Measurements from ENCODE around the gene CAMK1. TPM values are rescaled to one million over a fixed set of nuclear protein-coding genes. Genes with fewer than 3 reads are reported as not detected.

CAMK1 gene
- total and polyA plus RNA-seq, 9 of the 15 experiments (the other 6 are each of a cell fraction or from before 2014, with no cell fraction given) = 0.23 to 10.7 (median 6.0) TPM

DNA sequence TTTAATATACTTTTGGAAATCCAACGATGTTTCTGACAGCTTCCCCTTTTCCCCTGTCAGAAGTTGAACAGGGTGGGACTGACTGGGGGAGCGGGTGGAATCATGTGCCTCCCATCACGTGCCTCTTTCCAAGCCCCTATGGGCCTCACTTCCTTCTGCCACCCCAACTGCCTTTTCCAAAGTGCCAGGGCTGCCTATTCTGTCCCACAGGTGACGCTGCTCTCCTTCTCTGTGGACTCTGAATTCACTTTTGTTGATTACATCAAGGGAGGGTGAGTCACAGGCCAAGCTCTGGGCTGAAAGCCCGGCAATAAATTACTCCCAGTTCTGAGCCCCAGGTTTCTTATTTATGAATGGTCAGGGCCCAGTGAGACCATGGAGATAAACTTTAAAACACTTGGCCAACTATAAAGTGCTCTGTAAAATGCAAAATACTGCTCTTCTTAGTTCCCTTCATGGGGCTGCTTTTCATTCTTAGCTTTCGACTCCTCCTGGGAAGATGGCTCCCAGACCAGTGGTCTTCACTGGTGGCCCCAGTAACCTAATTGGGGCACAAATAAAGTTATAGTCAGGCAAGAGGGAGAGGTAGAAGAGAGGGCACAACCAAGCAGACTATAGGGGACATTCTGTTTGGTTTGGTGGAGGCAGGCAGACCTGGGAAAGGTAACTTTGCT lies 53.8 kb downstream of the CAMK1 start (continued):
- TF ChIP-seq, protein P1, sequence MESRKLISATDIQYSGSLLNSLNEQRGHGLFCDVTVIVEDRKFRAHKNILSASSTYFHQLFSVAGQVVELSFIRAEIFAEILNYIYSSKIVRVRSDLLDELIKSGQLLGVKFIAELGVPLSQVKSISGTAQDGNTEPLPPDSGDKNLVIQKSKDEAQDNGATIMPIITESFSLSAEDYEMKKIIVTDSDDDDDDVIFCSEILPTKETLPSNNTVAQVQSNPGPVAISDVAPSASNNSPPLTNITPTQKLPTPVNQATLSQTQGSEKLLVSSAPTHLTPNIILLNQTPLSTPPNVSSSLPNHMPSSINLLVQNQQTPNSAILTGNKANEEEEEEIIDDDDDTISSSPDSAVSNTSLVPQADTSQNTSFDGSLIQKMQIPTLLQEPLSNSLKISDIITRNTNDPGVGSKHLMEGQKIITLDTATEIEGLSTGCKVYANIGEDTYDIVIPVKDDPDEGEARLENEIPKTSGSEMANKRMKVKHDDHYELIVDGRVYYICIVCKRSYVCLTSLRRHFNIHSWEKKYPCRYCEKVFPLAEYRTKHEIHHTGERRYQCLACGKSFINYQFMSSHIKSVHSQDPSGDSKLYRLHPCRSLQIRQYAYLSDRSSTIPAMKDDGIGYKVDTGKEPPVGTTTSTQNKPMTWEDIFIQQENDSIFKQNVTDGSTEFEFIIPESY (CRISPR knock-in tag; IDR thresholded peaks at IDR 0.05) = no peak
- TF ChIP-seq, protein P2, sequence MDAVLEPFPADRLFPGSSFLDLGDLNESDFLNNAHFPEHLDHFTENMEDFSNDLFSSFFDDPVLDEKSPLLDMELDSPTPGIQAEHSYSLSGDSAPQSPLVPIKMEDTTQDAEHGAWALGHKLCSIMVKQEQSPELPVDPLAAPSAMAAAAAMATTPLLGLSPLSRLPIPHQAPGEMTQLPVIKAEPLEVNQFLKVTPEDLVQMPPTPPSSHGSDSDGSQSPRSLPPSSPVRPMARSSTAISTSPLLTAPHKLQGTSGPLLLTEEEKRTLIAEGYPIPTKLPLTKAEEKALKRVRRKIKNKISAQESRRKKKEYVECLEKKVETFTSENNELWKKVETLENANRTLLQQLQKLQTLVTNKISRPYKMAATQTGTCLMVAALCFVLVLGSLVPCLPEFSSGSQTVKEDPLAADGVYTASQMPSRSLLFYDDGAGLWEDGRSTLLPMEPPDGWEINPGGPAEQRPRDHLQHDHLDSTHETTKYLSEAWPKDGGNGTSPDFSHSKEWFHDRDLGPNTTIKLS (IDR thresholded peaks at IDR 0.05; ENCODE audit: borderline replicate concordance, low read depth) = peak; percentile 24; the same call in 1 of the 2 replicates
- TF ChIP-seq PML (IDR thresholded peaks at IDR 0.05; ENCODE audit: low read length) (no peak), MYC (IDR thresholded peaks at IDR 0.05; ENCODE audit: low read depth, low read length) (peak; percentile 54), MYC (CRISPR knock-in tag; IDR thresholded peaks at IDR 0.05; ENCODE audit: borderline replicate concordance, low read depth) (no peak), ELF2 (CRISPR knock-in tag; IDR thresholded peaks at IDR 0.05) (no peak; the same call in 1 of the 2 replicates), SMAD3 (CRISPR knock-in tag; conservative IDR thresholded peaks at IDR 0.05) (no peak), ZNF23 (CRISPR knock-in tag; IDR thresholded peaks at IDR 0.05) (no peak), ZNF12 (CRISPR knock-in tag; IDR thresholded peaks at IDR 0.05) (no peak), STAG1 (CRISPR knock-in tag; IDR thresholded peaks at IDR 0.05; ENCODE audit: borderline replicate concordance) (peak; percentile 89), PHF20 (IDR thresholded peaks at IDR 0.05; ENCODE audit: partially characterized antibody) (no peak)
- TF ChIP-seq, protein P3, sequence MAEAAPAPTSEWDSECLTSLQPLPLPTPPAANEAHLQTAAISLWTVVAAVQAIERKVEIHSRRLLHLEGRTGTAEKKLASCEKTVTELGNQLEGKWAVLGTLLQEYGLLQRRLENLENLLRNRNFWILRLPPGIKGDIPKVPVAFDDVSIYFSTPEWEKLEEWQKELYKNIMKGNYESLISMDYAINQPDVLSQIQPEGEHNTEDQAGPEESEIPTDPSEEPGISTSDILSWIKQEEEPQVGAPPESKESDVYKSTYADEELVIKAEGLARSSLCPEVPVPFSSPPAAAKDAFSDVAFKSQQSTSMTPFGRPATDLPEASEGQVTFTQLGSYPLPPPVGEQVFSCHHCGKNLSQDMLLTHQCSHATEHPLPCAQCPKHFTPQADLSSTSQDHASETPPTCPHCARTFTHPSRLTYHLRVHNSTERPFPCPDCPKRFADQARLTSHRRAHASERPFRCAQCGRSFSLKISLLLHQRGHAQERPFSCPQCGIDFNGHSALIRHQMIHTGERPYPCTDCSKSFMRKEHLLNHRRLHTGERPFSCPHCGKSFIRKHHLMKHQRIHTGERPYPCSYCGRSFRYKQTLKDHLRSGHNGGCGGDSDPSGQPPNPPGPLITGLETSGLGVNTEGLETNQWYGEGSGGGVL (CRISPR knock-in tag; IDR thresholded peaks at IDR 0.05) = no peak
